NCI-H1105 treated with DMSO at 0.1 percent for 48 hours (cell line): ENCODE measurements around the gene GEMIN7.
A peak's percentile ranks its signal among the peaks of the same experiment; 100 is the strongest.

Experiments
- DNase-seq: peaks from one replicate; lab custom pipeline; 2025; lab: John Stamatoyannopoulos, UW

Gene GEMIN7, protein sequence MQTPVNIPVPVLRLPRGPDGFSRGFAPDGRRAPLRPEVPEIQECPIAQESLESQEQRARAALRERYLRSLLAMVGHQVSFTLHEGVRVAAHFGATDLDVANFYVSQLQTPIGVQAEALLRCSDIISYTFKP

DNA sequence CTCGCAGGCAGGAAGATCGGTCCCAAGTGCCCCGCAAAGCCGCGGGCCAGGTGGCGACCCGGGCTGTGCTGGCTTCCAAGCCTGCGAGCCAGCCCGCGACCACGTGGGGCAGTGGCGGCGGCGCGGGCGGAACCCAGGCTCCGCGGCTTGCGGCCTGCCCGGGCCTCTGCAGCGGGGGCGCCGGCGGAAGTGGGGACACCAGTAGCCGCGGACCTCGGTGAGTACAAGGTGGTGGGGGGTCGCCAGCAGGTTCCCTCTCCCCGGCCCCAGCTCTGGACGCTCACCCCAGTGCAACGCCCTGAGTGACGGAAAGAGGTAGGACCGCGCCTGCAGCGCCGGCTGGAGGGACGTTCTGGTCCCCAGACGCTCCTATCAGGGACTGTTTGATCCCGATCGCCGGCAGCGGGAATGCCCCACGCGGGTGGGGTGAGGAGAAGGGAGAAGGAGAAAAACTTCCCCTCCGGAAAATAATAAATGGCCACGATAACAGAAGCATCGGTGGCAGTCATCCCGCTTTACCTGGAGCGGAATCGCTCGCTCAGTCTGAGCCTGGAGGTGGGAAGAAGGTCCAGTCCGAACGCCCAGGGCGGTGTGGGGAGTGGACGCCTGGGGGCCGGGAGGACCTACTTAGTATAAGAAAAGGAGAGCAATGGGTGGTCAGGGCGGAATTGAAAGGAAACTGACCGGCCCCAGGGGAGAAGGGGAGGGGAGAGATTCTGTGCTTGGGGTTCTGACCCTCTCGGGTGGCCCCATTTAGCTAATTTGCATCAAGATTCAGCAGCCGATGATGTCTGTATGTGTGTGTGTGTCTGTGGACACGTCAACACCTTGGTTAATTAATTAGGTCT lies at the start of gene GEMIN7:
GEMIN7 (plus strand) TSS at position 198 of the 848 bp plus-strand sequence. CDS start 10,855 bp downstream, outside the sequence.
- peak; percentile 63 for DNase-seq

DNA sequence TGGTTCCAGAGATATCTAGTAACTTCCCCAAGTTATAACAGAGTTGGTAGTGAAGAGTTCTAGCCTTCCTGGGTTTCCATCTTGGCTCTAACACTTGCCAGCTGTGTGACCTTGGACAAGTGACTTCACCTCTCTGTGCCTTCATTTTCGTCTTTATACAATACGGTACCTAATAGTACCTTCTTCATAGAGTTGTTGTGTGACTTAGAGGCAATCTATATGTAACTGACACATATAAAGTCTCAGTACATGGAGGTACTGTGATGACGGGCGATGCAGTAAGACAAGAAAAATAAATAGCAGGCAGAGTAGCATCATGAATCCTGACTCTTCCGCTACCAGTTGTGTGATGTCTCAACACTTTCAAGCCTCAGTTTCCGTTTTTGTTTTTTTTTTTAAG lies 48.2 kb upstream of the GEMIN7 start:
- no peak for DNase-seq

DNA sequence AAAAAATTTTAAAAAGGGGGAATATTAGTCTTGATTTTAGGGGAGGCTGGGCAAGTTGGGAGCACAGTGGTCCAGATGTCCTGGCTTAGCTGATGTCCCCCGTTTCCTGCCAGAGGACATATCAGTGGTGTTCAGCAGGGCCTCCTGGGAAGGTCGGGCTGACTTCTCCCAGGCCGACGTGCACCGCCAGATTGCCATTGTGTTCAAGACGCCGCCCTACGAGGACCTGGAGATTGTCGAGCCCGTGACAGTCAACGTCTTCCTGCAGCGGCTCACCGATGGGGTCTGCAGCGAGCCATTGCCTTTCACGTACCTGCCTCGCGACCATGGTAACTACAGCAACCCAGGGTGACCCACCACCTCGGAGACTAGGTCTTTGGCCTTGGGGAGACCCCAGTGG lies 46.6 kb upstream of the GEMIN7 start:
- DNase-seq: no peak

DNA sequence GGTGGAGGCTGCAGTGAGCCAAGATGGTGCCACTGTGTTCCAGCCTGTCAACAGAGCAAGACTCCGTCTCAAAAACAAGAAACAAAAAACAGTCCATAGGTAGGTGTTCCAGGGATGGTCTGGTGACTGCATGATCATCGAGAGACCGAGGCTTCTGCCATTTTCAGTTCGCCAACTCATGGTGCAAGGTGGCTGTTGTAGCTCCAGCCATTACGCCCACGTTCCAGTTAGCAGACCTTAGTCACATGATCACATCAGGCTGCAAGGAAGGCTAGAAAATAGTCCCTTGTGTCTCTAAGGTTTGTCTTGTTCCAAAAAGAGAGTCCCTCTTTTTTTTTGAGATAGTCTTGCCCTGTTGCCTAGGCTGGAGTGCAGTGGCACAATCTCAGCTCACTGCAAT lies 43.3 kb upstream of the GEMIN7 start:
- no peak for DNase-seq

DNA sequence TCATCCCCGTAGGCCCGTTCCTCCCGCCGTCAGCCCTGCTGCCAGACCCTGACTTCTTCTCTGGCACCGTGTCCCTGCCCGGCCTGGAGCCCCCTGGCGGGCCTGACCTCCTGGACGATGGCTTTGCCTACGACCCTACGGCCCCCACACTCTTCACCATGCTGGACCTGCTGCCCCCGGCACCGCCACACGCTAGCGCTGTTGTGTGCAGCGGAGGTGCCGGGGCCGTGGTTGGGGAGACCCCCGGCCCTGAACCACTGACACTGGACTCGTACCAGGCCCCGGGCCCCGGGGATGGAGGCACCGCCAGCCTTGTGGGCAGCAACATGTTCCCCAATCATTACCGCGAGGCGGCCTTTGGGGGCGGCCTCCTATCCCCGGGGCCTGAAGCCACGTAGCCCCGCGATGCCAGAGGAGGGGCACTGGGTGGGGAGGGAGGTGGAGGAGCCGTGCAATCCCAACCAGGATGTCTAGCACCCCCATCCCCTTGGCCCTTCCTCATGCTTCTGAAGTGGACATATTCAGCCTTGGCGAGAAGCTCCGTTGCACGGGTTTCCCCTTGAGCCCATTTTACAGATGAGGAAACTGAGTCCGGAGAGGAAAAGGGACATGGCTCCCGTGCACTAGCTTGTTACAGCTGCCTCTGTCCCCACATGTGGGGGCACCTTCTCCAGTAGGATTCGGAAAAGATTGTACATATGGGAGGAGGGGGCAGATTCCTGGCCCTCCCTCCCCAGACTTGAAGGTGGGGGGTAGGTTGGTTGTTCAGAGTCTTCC lies 41.5 kb upstream of the GEMIN7 start:
- no peak for DNase-seq

DNA sequence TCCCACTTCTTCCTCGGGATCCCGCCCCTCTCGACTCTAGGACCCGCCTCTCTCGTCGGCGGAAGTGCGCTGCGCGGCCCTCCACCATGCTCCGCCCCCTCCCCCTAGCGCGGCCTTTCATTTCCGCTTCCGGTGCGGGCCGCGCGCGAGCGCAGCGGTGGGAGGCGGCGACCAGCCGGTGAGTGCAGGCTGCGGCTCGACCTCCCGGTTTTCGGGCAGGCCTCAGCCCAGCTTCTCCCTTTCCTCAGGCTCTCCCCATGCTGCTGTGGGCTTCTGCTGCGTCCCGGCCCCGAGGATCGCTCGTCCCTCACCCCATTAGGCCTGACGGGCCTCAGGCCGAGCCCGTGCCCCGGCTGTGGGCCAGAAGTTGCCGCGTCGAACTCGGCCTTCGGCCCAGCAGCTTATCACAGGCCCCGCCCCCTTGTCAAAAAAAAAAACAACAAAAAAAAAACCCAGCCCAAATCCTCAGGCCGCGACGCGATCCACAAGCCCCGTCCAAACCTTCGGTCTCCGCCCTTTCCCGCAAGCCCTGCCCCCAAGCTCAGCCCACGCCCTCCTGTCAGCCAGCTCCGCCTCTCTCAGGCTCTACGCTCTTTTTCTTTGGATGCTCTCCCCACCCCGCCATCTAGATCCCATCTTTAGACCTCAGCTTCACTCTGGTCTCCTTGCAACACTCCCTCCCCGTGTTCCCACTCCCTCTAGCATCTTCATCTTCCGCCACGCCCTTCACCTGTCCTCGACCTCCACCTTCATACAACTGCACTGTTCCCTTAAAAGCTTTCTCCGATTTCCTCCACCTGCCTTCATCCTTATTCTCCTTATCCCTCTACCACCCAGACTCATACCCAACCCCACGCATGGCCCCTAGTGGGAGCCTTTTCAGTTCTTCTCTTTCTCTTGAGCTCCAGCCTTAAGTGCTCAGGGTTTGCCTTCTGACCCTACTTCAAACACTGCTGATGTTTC lies 39.8 kb upstream of the GEMIN7 start, which contains the start of gene CLASRP:
CLASRP (plus strand) TSS at position 115 of the 963 bp plus-strand sequence. CDS start 1,168 bp downstream, outside the sequence.
- DNase-seq: peak; percentile 88

DNA sequence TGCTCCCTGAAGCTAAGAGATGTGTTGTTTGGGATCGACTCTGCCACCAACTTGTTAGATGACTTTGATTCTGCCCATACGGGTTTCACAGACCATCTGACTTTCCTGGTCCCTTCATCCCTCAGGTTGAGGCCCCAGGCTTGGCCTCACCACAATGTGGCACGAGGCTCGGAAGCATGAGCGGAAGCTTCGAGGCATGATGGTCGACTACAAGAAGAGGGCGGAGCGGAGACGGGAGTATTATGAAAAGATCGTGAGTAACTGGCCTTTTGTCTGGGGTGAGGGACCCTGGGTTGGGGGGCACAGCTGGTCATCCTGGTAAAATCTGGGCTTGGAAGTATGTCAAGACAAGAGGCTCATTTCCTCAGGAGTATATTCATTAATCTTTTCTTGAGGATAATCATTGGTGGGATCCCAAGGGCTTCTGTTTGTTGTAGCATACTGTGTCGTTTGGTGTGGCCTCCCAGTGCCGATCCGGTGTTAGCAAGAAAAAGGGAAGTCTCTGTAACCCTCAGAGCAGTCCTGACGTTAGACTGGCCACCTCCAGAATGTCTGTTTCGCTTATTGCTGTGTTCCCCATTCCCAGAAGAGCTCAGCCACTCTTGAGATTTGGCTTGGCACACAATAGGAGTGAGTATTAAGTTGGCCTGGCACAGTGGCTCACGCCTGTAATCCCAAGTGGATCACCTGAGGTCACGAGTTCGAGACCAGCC lies 38.8 kb upstream of the GEMIN7 start:
- DNase-seq: no peak

DNA sequence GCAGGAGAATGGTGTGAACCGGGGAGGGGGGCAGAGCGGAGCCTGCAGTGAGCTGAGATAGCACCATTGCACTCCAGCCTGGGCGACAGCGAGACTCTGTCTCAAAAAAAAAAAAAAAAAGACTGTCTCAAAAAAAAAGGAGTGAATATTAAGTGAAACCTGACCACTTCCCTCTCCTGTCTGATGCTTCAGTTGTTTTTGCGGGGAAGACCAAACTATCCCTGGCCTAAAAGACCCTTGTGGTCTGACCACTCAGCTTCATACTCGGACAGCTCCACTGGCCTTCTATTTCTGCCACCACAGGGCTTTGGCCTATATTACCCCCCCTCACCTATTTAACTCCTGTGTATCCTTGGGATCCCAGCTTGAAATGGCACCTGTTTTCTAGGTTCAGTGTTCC lies 37.9 kb upstream of the GEMIN7 start:
- no peak for DNase-seq

DNA sequence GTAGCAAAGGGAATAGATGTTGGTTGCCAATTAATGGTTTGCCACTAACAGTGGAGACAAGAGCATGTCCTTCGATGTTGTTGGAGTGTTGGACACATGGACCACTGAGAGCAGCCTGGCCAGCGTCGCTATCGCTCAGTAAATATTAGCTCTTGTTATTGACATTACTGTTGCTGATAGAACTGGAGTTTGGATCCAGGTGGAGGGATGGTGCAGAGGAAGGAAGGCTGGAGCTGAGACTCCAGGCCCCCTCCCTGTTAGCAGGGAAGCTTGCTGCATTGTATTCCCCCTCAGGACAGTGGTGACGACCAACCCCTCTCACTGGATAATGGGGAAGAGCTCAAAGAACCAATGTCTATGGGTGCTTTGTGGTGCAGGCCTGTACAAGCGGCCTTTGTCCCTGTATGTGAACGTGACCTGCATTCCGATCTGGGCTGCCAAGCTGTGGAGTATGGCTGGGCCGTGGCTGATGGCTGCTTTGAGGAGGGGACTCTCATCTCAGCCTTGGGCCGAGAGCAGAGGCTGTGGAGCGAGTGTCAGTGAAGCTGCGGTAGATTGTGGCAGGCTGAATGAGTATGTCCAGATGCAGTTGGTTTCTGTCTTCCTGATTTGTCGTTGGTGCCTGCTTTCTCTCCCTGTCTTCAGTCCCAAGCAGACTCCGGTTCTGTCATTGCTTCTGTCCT lies 33.2 kb upstream of the GEMIN7 start:
- no peak for DNase-seq

DNA sequence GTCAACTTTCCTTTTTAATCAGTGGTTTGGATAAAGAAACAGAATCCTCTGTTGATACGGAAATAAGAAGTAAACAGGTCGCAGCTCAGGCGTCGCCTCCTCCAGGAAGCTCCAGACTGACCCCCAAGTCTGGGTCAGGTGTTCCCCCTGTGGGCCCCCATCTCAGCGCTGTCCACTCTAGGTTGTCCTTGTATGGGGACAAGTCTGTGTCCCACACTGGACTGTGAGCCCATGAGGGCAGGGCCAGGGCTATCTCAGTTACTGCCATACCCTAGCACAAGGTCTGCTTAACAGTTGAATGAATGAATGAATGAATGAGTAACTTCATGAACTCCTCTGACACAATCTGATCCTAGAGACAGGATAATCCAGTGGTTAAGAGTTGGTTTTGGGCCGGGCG lies 32.7 kb upstream of the GEMIN7 start:
- DNase-seq: no peak

DNA sequence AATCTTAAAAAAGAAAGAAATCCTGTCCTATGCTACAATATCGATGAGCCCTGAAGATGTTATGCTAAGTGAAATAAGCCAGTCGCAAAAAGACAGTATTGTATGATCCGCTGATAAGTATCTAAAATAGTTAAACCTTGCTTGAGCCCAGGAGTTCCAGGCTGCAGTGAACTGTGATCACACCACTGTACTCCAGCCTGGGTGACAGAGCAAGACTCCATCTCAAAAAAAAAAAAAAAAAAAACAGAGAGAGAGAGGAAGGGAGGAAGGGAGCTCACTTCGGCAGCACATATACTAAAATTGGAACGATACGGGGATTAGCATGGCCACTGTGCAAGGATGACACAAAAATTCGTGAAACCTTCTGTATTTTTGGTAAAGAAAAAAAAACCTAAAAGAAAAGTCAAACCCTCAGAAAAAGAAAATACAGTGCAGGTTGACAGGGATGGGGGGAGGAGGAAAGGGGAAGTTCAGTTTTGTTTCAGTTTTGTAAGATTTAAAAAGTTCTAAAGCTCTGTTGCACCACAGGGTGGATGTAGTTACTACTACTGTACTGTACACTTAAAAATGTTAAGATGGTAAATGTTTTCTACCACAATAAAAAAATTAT lies 31.8 kb upstream of the GEMIN7 start:
- no peak for DNase-seq

DNA sequence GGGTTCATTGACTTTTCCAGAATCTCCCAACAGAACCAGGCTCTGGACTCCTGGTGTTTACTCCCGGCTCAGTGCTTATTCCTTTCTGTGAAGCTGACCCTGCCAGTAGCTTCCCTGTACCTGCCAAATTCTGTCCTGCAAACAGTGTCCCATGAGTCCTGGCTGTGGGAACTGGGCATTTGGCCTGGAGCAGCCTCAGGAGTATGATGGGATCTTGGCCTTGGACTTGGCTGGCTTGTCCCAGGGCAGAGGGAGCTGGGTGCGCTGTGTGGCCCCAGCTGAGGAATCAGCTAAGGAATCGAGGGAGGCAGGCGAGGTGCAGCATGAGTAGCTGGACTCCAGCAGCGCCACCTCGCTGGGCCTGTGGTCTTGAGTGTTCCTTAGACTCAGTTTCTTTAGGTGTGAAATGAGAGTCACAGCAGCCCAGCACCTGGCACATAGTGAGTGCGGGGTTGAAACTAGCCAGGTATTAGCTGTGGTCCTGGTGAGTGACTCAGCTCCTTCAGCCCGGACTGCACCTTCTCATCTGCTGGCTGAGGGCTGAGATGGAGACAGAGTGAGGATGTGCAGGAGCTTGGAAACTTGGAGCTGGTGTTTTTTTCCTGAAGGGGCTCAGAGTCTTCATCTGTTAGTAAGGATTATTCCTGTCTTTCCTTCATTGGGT lies 29.9 kb upstream of the GEMIN7 start:
- no peak for DNase-seq

DNA sequence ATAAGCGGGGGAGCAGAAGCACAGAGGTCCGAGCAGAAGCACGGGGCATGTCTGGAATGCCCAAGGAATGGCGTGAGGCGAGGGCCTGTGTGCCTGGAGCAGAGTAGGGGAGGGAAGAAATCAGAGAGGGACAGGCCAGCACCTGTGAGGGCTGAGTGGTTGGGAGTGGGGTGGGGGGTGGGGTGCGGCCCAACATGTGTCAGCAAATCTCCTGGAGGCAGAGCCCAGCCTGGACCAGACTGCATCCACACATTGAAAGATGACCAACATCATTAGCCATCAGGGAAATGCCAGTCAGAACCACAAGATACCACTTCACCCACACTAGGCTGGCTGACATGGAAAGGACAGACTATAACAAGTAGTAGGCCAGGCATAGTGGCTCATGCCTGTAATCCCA lies 29.0 kb upstream of the GEMIN7 start:
- DNase-seq: no peak

DNA sequence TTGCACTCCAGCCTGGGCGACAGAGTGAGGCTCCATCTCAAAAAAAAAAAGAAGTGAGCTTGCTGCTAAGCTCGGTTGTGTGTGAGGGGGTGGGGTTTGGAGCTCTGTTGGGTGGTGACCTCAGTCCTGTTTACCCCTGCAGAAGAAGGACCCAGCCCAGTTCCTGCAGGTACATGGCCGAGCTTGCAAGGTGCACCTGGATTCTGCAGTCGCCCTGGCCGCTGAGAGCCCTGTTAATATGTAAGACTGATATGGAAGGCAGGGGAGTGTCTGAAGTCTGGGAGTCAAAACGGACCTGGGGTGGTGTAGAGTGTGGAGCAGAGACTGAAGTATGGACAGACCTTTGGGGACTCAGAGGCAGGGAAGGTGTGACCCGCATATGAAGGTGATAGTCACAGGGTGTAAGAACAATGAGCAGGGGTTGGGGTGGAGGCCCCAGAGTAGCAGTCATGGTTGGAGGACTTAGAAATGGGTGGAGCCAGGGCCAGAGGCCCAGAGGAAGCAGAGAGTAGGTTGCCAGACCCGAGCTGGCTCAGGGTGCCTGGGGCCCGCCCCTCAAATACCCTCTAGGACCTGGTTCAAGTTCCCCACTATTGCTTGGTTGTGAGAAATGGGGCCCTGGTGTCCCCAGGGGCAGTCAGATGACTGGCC lies 27.0 kb upstream of the GEMIN7 start:
- DNase-seq: no peak

DNA sequence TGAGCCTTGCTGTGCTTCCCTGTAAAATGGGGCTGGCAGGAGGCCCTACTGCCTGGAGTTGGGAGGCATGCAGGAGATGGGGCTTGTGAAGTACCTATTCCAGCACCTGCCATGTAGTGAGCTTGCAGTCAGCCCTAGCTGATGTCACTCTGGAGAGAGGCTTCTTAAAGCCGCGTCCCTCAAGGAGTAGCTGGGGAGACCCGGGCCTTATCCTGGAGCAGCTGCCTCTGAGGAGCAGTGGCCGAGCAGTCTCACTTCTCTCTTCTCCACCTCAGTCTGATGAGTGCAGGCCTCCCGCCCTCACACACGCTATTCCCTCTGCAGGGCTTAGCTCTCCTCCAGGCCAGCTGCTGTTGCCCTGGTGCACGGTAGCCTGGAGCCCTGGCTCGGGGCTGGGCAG lies 22.2 kb upstream of the GEMIN7 start:
- no peak for DNase-seq

DNA sequence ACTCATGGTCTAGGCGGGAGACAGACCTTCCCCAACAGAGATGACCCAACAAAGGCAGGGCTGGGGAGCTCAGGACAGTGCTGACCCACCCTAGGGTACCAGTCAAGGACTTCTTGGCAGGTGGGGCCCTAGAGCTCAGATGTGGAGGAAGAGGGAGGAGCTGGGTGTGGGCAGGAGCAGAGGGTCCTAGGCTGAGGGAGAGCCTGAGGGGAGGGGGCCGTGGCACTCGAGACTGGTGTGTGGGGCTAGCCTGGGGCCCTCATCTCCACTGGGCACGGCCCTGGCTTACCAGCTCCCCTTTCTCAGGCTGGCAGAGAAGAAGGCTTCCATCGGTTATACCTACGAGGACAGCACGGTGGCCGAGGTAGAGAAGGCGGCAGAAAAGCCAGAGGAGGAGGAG lies 21.6 kb upstream of the GEMIN7 start:
- DNase-seq: no peak

DNA sequence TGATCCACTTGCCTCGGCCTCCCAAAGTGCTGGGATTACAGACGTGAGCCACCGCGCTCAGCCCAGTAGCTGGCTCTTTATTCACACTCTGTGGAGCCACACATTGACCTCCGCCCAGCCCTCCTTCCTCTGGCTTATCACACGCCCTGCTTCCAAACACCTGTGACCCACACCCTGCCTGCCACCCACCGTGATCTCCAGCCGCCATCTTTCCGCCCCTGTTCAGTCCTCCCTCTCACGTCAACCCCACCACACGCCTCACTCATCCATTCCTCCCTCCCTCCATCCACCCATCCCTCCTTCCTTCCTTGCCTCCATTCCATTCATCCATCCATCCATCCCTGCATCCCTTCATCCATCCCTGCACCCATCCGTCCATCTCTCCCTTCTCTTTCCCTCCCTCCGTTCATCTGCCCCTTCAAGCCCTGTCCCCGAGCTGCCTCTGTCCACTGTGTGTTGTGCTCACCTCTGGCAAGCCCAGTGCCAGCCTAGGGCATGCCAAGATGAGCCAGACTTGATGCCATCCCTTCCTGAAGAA lies 20.4 kb upstream of the GEMIN7 start:
- DNase-seq: no peak

DNA sequence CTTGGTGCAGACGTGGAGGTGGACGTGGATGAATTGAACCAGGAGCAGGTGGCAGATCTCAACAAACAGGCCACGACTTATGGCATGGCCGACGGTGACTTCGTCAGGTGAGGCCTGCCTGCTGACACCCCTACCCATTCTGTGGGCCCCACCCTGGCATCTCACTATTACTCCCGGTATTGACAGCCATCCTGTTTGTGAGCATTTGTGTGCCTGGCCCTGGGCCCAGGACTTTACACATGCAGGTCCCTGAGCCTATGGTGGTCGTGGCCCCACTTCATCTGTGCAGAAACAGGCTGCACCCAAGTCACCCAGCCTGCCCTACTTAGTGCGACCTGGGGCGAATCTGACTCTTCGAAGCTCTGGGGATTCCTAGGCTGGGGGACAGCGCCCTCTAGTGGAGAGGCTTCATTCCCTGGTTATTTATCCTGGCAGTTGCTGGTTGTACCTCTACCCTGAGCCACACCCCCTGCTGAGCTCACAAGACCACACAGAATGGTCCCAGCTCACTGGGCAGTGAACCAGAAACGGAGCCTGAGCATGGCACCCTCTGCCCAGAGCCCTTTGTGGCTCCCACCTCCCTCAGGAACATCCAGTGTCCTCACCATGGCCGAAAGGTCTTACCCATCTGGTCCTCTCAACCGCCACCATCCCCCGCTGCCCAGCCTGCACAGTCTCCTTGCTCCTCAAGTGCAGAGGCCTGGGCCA lies 19.6 kb upstream of the GEMIN7 start:
- peak; percentile 41 for DNase-seq
